Spleen (tissue), 11 donors: Measurements from ENCODE around the gene ATP5PF. TPM values are rescaled to one million over a fixed set of nuclear protein-coding genes. Genes with fewer than 3 reads are reported as not detected.

Experiments used
- DNase-seq: peaks from one replicate; pipeline ENCODE4 v3.0.0-alpha.2; 2020
- H3K27ac ChIP-seq, 8 donors: fragments of 200-600 bp; sonication (generic) in 7 of 8; 1 replicate in 4 of 8; 2 replicates in 4 of 8; pipeline versions ENCODE4 v1.5.0 to v1.8.0; 2016 to 2021; ENCODE audit warnings: inconsistent platforms in 4 of 8, mild to moderate bottlenecking in 4 of 8, moderate library complexity in 1 of 8
- H3K27me3 ChIP-seq, 7 donors: fragments of 200-600 bp; sonication (generic) in 6 of 7; replicated peaks in 1 of 7; 1 replicate in 4 of 7; 2 replicates in 3 of 7; pipeline versions ENCODE4 v1.5.0 to v1.8.0; 2016 to 2021; ENCODE audit warnings: inconsistent platforms in 3 of 7, mild to moderate bottlenecking in 1 of 7
- H3K36me3 ChIP-seq, 6 donors: fragments of 200-600 bp; sonication (generic) in 5 of 6; 1 replicate in 4 of 6; 2 replicates in 2 of 6; pipeline versions ENCODE4 v1.5.0 to v1.8.0; 2016 to 2021; ENCODE audit warnings: inconsistent platforms in 2 of 6
- H3K4me1 ChIP-seq, 6 donors: fragments of 200-600 bp; sonication (generic) in 5 of 6; 1 replicate in 3 of 6; 2 replicates in 3 of 6; pipeline versions ENCODE4 v1.5.0 to v1.8.0; 2016 to 2021; ENCODE audit warnings: inconsistent platforms in 3 of 6
- H3K4me3 ChIP-seq, 8 donors: fragments of 200-600 bp; sonication (generic) in 7 of 8; 1 replicate in 4 of 8; 2 replicates in 4 of 8; pipeline versions ENCODE4 v1.5.0 to v1.8.0; 2016 to 2021; ENCODE audit warnings: inconsistent platforms in 4 of 8, mild to moderate bottlenecking in 4 of 8, moderate library complexity in 2 of 8
- H3K9me3 ChIP-seq, 8 donors: fragments of 200-600 bp; sonication (generic) in 7 of 8; 1 replicate in 4 of 8; 2 replicates in 4 of 8; pipeline versions ENCODE4 v1.5.0 to v1.8.0; 2016 to 2021; ENCODE audit warnings: inconsistent platforms in 4 of 8
- POLR2A ChIP-seq, 3 donors: fragments of 450-650 bp; IDR thresholded peaks; one replicate each; pipeline ENCODE4 v1.5.1; 2017; ENCODE audit warnings: antibody characterized with exemption in 3 of 3, mild to moderate bottlenecking in 1 of 3
- POLR2AphosphoS5 ChIP-seq, 3 donors: sonication (generic); formaldehyde crosslinking; IDR thresholded peaks; one replicate each; pipeline ENCODE4 v1.5.1; 2017; ENCODE audit warnings: antibody characterized with exemption in 3 of 3
- WGBS, 5 donors: extraction: QIAGEN DNeasy Blood & Tissue Kit in 3 of 5; methylation state at CpG; one replicate each; pipeline versions ENCODE4 v1.1.5 to v1.1.7; 2013 to 2018; 5-methylcytosine and 5-hydroxymethylcytosine counted together
- intact Hi-C: fragments of 100-400 bp; cut with DNase I; formaldehyde crosslinking; loops from one replicate; pipeline ENCODE4 v1.15.0; 2023; ENCODE audit warnings: low total_unique reads
- polyA plus RNA-seq, 3 donors: library from polyadenylated mRNA; stranded (reverse); fragments of 200-250 nt; gene quantifications; one replicate each; pipeline ENCODE4 v1.2.1, GENCODE V29; 2013
- total RNA-seq, 7 donors: library from RNA; depleted of rRNA in 3 of 7; stranded (reverse); fragments of >200 nt in 3 of 7; fragmentation: NEBNext Ultra II Directional in 4 of 7; extraction: Animal tissue kit (Norgen Biotek cat#: 25700) in 4 of 7; gene quantifications; one replicate each; pipeline versions ENCODE4 v1.1.0 to v1.2.1, GENCODE V29; 2016 to 2021
- TF ChIP-seq, protein P1 (sequence below), 11 experiments: fragments of 200-600 bp in 7 of 11; fragments of 450-650 bp in 4 of 11; sonication (generic) in 4 of 11; IDR thresholded peaks in 8 of 11; conservative IDR thresholded peaks in 3 of 11; 1 replicate in 7 of 11; 2 replicates in 4 of 11; pipeline versions ENCODE4 v1.4.0 to v1.8.0; 2016 to 2021; ENCODE audit warnings: antibody characterized with exemption in 11 of 11, inconsistent platforms in 4 of 11, mild to moderate bottlenecking in 1 of 11
- donor health status: healthy with polysubstance abuse.
- donor health status: DM: no; HTN: no; CAD: no; lungs with moderate emphysema.
- donor health status: DM: no; HTN: no; CAD: no.
- donor health status: Bipolar disorder and iron deficiency.
- donor health status: healthy.
- donor health status: DM: no; HTN: no; CAD: no.
- donor health status: DM: yes; HTN: yes; CAD: no.

ATP5PF gene
- total and polyA plus RNA-seq, 10 donors = 53.1 to 252 (median 76.2) TPM

DNA sequence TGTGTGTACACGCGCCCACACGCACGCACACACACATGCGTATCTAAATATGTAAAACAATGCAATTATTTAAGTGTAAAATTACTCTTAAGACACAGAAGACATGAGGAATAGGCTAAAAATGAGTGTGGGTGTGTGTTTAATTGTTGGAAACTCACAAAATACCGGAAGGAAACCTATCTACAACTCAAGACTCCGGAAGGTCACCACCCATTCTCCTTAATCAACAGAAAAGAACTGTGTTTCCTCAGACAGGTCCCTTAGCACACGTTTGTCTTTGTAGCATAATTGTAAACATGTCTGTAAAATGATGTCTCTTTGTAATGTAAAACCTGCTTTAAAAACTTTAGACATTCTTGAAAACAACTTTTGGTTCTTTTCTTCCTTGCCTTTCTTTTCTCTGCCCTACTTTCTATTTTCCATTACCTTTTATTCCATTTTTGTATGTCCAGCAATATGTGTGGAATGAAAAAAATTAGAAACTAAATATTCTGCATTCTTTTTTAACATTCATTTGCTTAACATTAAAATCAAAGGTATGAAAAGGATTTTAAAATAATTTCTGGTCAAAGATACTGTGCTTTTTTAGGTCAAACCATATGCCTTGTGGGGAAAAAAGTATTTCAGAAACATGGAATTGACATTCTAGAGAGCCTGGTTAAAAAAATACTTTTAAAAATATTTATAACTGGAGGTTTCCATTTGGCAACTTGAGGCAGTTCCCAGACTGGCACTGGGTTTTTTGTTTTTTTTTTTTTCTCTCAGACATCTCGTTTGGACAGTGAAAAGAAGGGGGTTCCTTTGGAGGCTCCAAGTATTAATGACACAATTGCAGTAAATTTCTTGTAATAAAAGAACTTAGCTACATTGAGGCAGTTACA, 46.2 kb downstream of the ATP5PF start:
- Histone ChIP-seq H3K27me3 (no peaks in the 10 kb centered on the region), H3K27ac (no peak overlapping the region), H3K9me3 (no peaks in the 10 kb centered on the region), H3K4me3 (no peak overlapping the region), H3K4me1 (no peaks in the 10 kb centered on the region), H3K36me3 (no peaks in the 10 kb centered on the region)
- TF ChIP-seq, protein P1, sequence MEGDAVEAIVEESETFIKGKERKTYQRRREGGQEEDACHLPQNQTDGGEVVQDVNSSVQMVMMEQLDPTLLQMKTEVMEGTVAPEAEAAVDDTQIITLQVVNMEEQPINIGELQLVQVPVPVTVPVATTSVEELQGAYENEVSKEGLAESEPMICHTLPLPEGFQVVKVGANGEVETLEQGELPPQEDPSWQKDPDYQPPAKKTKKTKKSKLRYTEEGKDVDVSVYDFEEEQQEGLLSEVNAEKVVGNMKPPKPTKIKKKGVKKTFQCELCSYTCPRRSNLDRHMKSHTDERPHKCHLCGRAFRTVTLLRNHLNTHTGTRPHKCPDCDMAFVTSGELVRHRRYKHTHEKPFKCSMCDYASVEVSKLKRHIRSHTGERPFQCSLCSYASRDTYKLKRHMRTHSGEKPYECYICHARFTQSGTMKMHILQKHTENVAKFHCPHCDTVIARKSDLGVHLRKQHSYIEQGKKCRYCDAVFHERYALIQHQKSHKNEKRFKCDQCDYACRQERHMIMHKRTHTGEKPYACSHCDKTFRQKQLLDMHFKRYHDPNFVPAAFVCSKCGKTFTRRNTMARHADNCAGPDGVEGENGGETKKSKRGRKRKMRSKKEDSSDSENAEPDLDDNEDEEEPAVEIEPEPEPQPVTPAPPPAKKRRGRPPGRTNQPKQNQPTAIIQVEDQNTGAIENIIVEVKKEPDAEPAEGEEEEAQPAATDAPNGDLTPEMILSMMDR (IDR thresholded peaks at IDR 0.05 in 8 of 11, conservative IDR thresholded peaks at IDR 0.05 in 3 of 11) = no peak
- TF ChIP-seq POLR2A (IDR thresholded peaks at IDR 0.05) = no peak
- TF ChIP-seq POLR2AphosphoS5 (IDR thresholded peaks at IDR 0.05) = no peak
- intact Hi-C loops = no loop called here
- no peak for DNase-seq
- WGBS, 5 donors = 64 to 81% (median 72%) methylated on average over 9 of the region's 9 CpGs

DNA sequence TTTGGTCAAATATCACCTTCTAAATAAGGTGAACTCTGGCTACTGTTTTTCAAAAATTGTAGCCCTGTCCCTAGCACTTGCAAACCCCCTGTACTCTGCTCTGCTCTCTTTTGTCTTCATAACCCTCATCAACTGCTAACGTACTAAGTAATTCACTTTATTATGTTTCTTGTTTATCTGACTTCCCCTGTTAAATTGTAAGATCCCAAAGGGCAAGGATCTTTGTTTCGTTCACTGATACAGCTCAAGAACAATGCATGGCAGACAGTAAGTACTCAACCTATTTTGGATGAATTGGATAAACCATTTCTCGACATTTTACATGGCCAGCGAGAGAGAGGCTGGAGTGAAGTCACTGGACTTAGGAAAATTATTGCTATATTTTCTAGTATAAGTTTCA, 46.9 kb downstream of the ATP5PF start:
- H3K4me1 ChIP-seq = no peaks in the 10 kb centered on the region
- no peaks in the 10 kb centered on the region for H3K9me3 ChIP-seq
- no peaks in the 10 kb centered on the region for H3K27me3 ChIP-seq
- intact Hi-C loops = no loop called here
- TF ChIP-seq, protein P1 (IDR thresholded peaks at IDR 0.05 in 8 of 11, conservative IDR thresholded peaks at IDR 0.05 in 3 of 11) = no peak
- TF ChIP-seq POLR2AphosphoS5 (IDR thresholded peaks at IDR 0.05) (no peak), POLR2A (IDR thresholded peaks at IDR 0.05) (no peak)
- WGBS, 5 donors = 73 to 89% (median 81%) methylated on average over 4 of the region's 4 CpGs
- DNase-seq = no peak
- no peak overlapping the region for H3K4me3 ChIP-seq
- no peaks in the 10 kb centered on the region for H3K36me3 ChIP-seq
- H3K27ac ChIP-seq = no peak overlapping the region

DNA sequence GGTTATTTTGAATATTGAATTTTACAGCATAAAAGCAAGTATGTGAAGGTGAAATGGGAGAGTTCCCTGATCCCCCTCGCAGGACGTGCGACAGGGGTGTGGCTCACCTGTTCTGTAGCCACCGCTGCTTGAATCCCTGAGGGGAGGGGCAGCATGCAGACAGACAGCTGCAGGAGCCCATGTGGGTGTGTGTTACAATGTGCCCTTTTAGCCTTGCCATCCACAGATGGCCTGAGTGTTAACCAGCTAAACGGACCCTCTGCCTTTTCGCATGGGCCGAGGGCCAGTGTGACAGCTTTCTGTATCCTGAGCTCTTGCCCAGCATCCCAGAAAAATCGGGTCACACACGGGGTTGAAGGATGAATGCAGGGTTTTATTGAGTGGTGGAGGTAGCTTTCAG, 52.3 kb downstream of the ATP5PF start:
- no peaks in the 10 kb centered on the region for H3K4me1 ChIP-seq
- H3K4me3 ChIP-seq = no peak overlapping the region
- H3K27ac ChIP-seq = no peak overlapping the region
- no peaks in the 10 kb centered on the region for H3K36me3 ChIP-seq
- no peaks in the 10 kb centered on the region for H3K27me3 ChIP-seq
- TF ChIP-seq POLR2AphosphoS5 (IDR thresholded peaks at IDR 0.05) (no peak), POLR2A (IDR thresholded peaks at IDR 0.05) (no peak)
- TF ChIP-seq, protein P1 (IDR thresholded peaks at IDR 0.05 in 8 of 11, conservative IDR thresholded peaks at IDR 0.05 in 3 of 11) = no peak
- intact Hi-C loops = no loop called here
- 84 to 88% (median 85%) methylated on average over 9 of the region's 9 CpGs for WGBS, 5 donors
- H3K9me3 ChIP-seq = no peaks in the 10 kb centered on the region
- DNase-seq = no peak

DNA sequence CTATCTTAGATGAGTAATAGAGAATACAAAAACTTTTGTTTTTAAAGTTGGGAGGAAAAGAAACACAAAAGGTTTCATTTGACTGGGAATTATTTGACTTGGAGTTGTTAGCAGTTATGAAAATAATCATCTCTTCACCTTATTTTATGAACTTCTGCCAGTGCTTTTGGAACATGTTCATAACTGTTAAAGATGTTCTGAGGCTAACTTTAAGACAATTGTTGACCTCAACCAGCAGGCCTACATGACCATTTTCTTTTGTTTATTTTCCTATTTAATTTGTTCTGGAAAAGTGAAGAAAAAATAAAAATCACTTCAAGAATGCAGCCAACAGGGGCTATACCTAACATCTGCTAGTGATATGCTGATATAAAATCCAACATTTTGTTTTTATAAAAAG, 58.3 kb downstream of the ATP5PF start:
- Histone ChIP-seq H3K27ac (no peak overlapping the region), H3K4me1 (no peaks in the 10 kb centered on the region), H3K4me3 (no peak overlapping the region), H3K9me3 (peaks cover 0 to 5% (median 0%) of the 10 kb centered on the region in 8 donors), H3K36me3 (no peaks in the 10 kb centered on the region), H3K27me3 (no peaks in the 10 kb centered on the region)
- intact Hi-C loops = no loop called here
- TF ChIP-seq, protein P1 (IDR thresholded peaks at IDR 0.05 in 8 of 11, conservative IDR thresholded peaks at IDR 0.05 in 3 of 11) = no peak
- TF ChIP-seq POLR2AphosphoS5 (IDR thresholded peaks at IDR 0.05) (no peak), POLR2A (IDR thresholded peaks at IDR 0.05) (no peak)
- no peak for DNase-seq
